GM21737 (cell line): Measurements from ENCODE around the gene KDM5C.

Experiments used
- ATAC-seq: cut with Tn5 transposase; IDR thresholded peaks from one replicate; pipeline ENCODE4 v1.9.1; 2021; ENCODE audit warnings: mild to moderate bottlenecking, moderate library complexity; ENCODE audit not compliant: unreplicated experiment

KDM5C gene

GRCh38 chrX:53251307-53251706 lies 26.3 kb upstream of the KDM5C start:
- ATAC-seq: no peak

GRCh38 chrX:53250556-53250955 lies 25.5 kb upstream of the KDM5C start:
- no peak for ATAC-seq

DNA sequence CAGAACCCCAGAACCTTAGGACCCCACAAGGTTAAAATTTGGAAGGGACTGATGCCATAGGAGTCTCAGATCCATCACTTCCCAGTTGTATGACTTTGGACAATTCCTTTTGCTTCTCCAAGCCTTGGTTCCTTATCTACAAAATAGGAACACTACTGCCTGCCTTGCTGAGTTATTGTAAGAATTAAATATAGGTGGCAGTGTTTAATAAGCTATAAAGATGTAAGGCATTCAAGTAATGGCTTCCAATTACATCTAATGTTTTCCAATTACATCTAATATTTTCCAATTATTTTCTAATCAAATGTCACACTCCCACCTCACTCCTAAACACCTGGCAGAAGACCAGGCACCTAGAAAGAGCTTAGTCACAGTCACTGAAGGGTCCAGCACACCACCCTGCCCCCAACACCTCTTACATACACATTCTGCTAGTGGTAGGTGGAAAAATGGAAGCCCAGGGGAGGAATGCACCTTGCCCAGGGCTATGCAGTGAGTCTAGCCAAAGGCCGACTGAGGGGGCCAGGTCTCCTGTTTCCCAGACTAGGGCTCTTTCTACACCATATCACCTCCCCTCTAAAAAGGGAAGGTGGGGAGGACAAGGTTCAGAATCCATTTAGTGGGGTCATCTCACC lies 24.5 kb upstream of the KDM5C start:
- ATAC-seq: no peak

- no peak for ATAC-seq
These were observed 22.9 kb upstream of the KDM5C start for GRCh38 chrX:53247928-53248327.

DNA sequence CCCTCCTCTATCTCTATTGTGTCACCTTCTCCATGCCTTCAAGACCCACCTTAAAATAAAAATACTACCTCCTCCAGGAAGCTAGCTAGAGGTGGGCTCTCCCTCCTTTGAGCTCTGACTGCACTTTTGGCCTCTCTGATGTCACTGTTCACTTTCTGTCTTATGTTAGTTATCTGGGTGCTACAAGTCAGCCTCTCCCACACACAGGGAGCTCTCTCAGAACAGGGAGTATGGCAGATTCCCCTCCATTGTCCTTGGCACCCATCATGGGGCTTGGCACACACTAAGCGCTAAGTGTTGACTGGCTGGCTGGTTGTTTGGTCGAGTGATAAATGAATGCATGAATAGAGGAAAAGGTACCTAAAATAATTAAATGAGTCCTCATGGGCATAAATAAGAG lies 21.2 kb upstream of the KDM5C start:
- ATAC-seq: no peak

GRCh38 chrX:53244610-53245009 lies 19.6 kb upstream of the KDM5C start:
- no peak for ATAC-seq

GRCh38 chrX:53242310-53242709 lies 17.3 kb upstream of the KDM5C start:
- ATAC-seq: no peak

- no peak for ATAC-seq
These were observed 16.6 kb upstream of the KDM5C start for GRCh38 chrX:53241558-53241957.

DNA sequence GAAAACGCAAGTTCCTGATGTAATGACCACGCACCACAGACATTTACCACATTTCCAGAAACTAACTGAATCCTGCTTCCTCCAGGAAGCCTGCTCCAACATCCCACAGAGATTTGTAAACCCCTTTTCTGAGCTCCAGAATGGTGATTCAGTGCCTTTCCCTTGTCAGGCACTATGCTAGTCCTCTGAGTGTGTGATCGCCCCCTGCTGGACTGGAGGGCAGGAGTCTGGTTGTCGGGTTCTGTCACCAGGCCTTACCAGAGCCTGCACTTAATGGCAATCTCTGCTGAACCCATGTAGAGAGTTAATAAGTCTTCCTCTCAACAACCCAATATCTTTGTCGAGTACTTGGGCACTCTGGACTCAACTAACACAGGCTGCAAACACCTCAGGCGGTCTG lies 14.5 kb upstream of the KDM5C start:
- no peak for ATAC-seq

DNA sequence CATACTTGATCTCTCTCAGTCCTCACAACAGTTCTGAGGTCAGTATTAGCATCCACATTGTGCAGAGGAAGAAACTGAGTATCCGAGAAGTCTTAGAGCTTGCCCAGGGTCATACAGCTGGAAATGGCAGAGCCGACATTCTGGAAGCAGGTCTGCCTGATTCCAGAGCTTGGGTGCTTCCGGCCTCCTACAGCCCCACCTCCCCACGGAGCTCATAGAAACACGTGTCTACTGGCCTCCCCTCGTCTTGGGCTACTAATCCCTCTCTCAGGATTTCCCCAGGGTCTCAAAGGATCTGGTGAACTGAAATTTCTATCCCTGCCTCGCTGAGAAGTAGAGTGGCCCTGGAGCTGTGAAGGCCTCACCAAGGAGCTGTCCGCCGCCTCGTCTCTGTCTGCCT lies 12.0 kb upstream of the KDM5C start:
- no peak for ATAC-seq

- ATAC-seq: no peak
These were observed 11.1 kb upstream of the KDM5C start for GRCh38 chrX:53236025-53236679.

DNA sequence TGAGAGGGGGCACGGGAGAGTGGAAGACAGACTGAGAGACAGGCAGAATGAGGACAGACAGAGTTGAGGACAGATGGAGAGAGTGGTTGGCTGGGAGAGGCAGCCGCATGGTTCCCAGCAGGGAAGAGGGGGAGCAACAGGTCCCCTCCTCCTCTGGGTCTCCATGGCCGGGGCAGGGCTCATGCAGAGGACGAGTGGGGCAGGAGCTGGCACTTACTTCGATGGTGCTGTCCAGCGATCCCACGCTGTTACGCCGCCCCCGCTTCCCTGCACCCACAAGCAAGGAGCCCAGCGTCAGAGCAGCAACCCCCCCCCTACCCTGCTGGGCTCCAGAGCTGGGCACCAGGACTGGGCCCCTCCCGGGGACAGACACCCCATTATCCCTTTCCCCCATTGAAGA lies 10.6 kb upstream of the KDM5C start:
- ATAC-seq: no peak

- no peak for ATAC-seq
These were observed 9.5 kb upstream of the KDM5C start for GRCh38 chrX:53234484-53234883.

GRCh38 chrX:53233536-53233935 lies 8.5 kb upstream of the KDM5C start:
- ATAC-seq: no peak

DNA sequence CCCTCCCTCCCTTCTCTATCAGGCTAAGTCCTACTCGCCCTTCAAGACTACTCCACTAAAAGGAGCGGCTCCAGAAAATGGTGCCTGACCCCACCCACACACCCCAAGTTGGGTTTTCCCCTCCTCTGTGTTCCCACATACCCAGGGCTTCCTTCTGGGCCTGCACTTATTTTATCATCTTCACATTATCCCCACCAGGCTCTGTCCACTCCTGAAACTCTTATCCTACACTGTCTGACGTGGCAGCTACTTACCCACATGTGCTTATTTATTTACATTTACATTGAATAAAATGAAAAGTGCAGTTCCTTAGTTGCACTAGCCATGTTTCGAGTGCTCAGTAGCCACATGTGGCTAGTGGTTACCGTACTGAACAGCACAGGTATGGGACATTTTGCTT lies 5.1 kb upstream of the KDM5C start:
- no peak for ATAC-seq

GRCh38 chrX:53227224-53227765 lies 2.3 kb upstream of the KDM5C start:
- no peak for ATAC-seq

GRCh38 chrX:53223955-53224859 lies 800 bp downstream of the KDM5C start:
- no peak for ATAC-seq

- ATAC-seq: no peak
These were observed 1.8 kb downstream of the KDM5C start for GRCh38 chrX:53223068-53223693.

GRCh38 chrX:53211391-53211978 lies 13.5 kb downstream of the KDM5C start:
- ATAC-seq: no peak

GRCh38 chrX:53196678-53197077 lies 28.3 kb downstream of the KDM5C start:
- ATAC-seq: no peak

DNA sequence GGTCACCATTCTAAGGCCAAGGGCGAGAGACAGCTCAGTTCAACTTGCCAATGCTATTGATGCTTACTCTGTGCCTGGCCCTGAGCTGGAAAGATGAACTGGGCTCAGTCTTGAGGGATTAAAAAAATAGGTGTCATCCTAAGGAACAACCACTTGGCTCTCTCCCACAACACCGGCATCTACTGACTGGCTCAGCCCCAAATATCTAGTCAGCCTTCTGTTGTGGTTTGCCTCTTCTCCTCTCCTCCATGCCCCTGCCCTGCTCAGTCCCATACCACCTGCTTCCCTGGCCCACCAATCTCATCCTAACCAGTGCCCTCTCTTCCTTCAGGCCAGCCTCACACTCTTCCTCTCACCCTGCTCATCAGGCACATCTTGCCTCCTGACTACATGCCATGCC lies 29.6 kb downstream of the KDM5C start:
- no peak for ATAC-seq
